VCaP (cell line): ENCODE measurements around the gene SLC13A5.

Experiments used
- H3K27ac ChIP-seq: fragments of 450-650 bp; 2 replicates; pipeline ENCODE4 v1.5.1; 2017
- CTCF ChIP-seq: fragments of 450-650 bp; conservative IDR thresholded peaks from 2 replicates; pipeline ENCODE4 v1.5.1; 2017; ENCODE audit warnings: mild to moderate bottlenecking, moderate library complexity

SLC13A5 gene

GRCh38 chr17:6677158-6677831 is 35.9 kb downstream of the SLC13A5 start:
- H3K27ac ChIP-seq = no peak overlapping the region
- no peak for TF ChIP-seq CTCF

- TF ChIP-seq CTCF = no peak
- no peak overlapping the region for H3K27ac ChIP-seq
Measured at GRCh38 chr17:6676802-6677157, 36.4 kb downstream of the SLC13A5 start.

DNA sequence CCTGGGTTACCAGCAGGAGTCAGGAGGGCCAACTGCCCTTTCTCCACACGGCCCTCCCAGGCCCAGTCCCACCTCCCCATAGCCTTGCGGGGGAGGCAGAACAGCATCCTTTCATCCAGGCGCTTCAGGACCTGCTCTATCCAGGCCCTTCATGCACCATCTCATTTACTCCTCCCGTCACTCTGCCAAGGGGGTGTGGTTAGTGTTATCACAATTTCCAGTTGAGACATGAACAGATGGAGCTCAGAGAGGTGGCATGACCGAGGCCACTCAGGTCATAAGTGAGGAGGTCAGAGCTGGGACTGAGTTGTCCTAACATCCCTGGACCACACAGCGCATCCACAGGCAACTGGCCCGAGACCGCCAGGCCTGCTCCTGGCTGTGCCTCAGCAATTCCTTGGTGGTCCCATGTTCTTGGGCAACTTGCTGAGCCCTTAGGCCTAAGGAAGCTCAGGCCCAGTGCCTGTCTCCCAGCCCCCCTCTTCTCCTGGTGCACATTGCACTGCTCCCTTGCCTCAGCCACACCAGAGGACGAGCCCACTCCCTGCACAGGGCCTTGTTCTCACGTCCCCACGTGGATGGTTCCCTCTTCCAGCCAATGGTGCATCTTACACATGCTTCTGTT is 37.9 kb downstream of the SLC13A5 start:
- no peak overlapping the region for H3K27ac ChIP-seq
- TF ChIP-seq CTCF = no peak

- H3K27ac ChIP-seq = no peak overlapping the region
- no peak for TF ChIP-seq CTCF
Measured at GRCh38 chr17:6674586-6674985, 38.6 kb downstream of the SLC13A5 start.

GRCh38 chr17:6671431-6671830 is 41.7 kb downstream of the SLC13A5 start:
- no peak overlapping the region for H3K27ac ChIP-seq
- TF ChIP-seq CTCF = no peak

GRCh38 chr17:6670999-6671398 is 42.2 kb downstream of the SLC13A5 start:
- TF ChIP-seq CTCF = no peak
- no peak overlapping the region for H3K27ac ChIP-seq

GRCh38 chr17:6670571-6670970 is 42.6 kb downstream of the SLC13A5 start:
- no peak for TF ChIP-seq CTCF
- H3K27ac ChIP-seq = no peak overlapping the region
